ENCODE measurements around the gene SELENOF. TPM values are rescaled to one million over a fixed set of nuclear protein-coding genes. Genes with fewer than 3 reads are reported as not detected.
A peak's percentile ranks its signal among the peaks of the same experiment; 100 is the strongest.

SELENOF gene
- total and polyA plus RNA-seq, 2 of the 13 experiments (the other 11 are each of a cell fraction or from before 2014, with no cell fraction given) = 133 to 163 TPM

DNA sequence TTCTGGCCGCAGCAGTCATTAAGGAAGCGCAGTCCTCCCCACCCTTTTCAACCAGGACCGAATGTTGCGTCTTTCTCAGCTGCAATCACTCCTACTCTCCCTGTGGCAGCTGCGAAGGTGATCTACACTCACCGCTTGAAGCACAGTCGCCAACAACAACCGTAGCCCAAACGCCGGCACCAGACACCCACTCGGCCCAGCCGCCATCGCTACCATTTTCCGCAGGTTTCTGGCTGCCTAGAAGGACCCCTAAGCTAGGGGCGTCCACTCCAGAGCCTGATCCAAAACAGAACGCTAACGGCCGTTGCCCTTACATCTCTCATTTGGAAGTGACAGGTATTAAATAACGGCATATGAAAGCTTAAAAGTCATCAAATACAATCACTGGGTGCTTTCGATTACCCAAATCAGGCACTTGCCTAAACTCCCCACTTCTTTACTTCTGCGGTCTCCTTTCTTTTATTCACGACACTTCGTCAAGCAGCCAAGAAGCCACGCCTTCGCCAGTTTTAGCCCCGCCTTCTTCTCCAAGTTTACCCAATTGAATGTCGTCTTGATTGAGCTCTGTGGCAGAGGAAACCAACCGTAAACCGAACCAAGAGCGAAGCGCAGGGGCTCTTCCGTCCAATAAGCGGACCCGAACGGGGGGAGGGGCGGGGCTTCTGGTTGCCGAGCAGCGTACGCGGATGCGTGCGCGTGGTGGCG is at the start of gene SELENOF (continued):
- TF ChIP-seq, protein P1, sequence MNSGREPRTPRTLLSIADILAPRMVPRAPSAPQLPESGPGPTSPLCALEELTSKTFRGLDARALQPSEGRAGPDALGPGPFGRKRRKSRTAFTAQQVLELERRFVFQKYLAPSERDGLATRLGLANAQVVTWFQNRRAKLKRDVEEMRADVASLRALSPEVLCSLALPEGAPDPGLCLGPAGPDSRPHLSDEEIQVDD (CRISPR knock-in tag; IDR thresholded peaks at IDR 0.05; ENCODE audit: borderline replicate concordance) = no peak
- TF ChIP-seq ZNF10 (CRISPR knock-in tag; IDR thresholded peaks at IDR 0.05; ENCODE audit: borderline replicate concordance, low read depth) (no peak), FOXJ3 (CRISPR knock-in tag; IDR thresholded peaks at IDR 0.05; ENCODE audit: borderline replicate concordance) (no peak), RFXAP (CRISPR knock-in tag; IDR thresholded peaks at IDR 0.05; ENCODE audit: borderline replicate concordance) (0 out of 2 replicates have a peak, but pooled peaks have one; percentile 43), TARDBP (CRISPR knock-in tag; IDR thresholded peaks at IDR 0.05) (peak; percentile 61; the same call in 1 of the 2 replicates), KMT2B (CRISPR knock-in tag; IDR thresholded peaks at IDR 0.05) (peak; percentile 60; the same call in 1 of the 2 replicates), POGZ (CRISPR knock-in tag; IDR thresholded peaks at IDR 0.05) (0 out of 2 replicates have a peak, but pooled peaks have one; percentile 57), U2AF1 (optimal IDR thresholded peaks at IDR 0.05; ENCODE audit: low read depth, low read length) (no peak), RFX3 (CRISPR knock-in tag; IDR thresholded peaks at IDR 0.05) (no peak; the same call in 1 of the 2 replicates), NCOA5 (CRISPR knock-in tag; IDR thresholded peaks at IDR 0.05) (no peak), ISX (CRISPR knock-in tag; conservative IDR thresholded peaks at IDR 0.05) (no peak), FOXM1 (CRISPR knock-in tag; IDR thresholded peaks at IDR 0.05) (no peak), SALL2 (CRISPR knock-in tag; IDR thresholded peaks at IDR 0.05) (peak; percentile 30; the same call in 1 of the 2 replicates), MEIS1 (CRISPR knock-in tag; IDR thresholded peaks at IDR 0.05; ENCODE audit: borderline replicate concordance) (no peak), SNAI1 (CRISPR knock-in tag; IDR thresholded peaks at IDR 0.05; ENCODE audit: borderline replicate concordance) (no peak), ZMYM4 (CRISPR knock-in tag; IDR thresholded peaks at IDR 0.05) (peak; percentile 75), GATAD2A (CRISPR knock-in tag; IDR thresholded peaks at IDR 0.05) (no peak; the same call in 1 of the 2 replicates), CENPT (CRISPR knock-in tag; IDR thresholded peaks at IDR 0.05; ENCODE audit: low read depth) (no peak), ZNF558 (CRISPR knock-in tag; IDR thresholded peaks at IDR 0.05; ENCODE audit: borderline replicate concordance) (no peak), KDM6A (CRISPR knock-in tag; IDR thresholded peaks at IDR 0.05; ENCODE audit: low read depth) (no peak), PLRG1 (conservative IDR thresholded peaks at IDR 0.05) (no peak), ZNF607 (CRISPR knock-in tag; IDR thresholded peaks at IDR 0.05; ENCODE audit: borderline replicate concordance) (no peak), KDM2A (CRISPR knock-in tag; IDR thresholded peaks at IDR 0.05; ENCODE audit: borderline replicate concordance, low read depth) (no peak), CBX5 (CRISPR knock-in tag; IDR thresholded peaks at IDR 0.05; ENCODE audit: borderline replicate concordance) (0 out of 2 replicates have a peak, but pooled peaks have one; percentile 31), ARNT (IDR thresholded peaks at IDR 0.05) (no peak), ZNF782 (CRISPR knock-in tag; IDR thresholded peaks at IDR 0.05; ENCODE audit: borderline replicate concordance) (no peak)
- TF ChIP-seq, protein P2, sequence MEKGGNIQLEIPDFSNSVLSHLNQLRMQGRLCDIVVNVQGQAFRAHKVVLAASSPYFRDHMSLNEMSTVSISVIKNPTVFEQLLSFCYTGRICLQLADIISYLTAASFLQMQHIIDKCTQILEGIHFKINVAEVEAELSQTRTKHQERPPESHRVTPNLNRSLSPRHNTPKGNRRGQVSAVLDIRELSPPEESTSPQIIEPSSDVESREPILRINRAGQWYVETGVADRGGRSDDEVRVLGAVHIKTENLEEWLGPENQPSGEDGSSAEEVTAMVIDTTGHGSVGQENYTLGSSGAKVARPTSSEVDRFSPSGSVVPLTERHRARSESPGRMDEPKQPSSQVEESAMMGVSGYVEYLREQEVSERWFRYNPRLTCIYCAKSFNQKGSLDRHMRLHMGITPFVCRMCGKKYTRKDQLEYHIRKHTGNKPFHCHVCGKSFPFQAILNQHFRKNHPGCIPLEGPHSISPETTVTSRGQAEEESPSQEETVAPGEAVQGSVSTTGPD (CRISPR knock-in tag; IDR thresholded peaks at IDR 0.05) = no peak
- TF ChIP-seq, protein P3, sequence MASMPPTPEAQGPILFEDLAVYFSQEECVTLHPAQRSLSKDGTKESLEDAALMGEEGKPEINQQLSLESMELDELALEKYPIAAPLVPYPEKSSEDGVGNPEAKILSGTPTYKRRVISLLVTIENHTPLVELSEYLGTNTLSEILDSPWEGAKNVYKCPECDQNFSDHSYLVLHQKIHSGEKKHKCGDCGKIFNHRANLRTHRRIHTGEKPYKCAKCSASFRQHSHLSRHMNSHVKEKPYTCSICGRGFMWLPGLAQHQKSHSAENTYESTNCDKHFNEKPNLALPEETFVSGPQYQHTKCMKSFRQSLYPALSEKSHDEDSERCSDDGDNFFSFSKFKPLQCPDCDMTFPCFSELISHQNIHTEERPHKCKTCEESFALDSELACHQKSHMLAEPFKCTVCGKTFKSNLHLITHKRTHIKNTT (CRISPR knock-in tag; IDR thresholded peaks at IDR 0.05) = no peak
- TF ChIP-seq, protein P4, sequence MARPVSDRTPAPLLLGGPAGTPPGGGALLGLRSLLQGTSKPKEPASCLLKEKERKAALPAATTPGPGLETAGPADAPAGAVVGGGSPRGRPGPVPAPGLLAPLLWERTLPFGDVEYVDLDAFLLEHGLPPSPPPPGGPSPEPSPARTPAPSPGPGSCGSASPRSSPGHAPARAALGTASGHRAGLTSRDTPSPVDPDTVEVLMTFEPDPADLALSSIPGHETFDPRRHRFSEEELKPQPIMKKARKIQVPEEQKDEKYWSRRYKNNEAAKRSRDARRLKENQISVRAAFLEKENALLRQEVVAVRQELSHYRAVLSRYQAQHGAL (CRISPR knock-in tag; IDR thresholded peaks at IDR 0.05; ENCODE audit: not compliant biosample characterization) = peak; percentile 15
